OCI-LY7 (cell line): ENCODE measurements around the gene RPL32.

Experiments used
- CTCF ChIP-seq: fragments of 200-600 bp; sonication (generic); conservative IDR thresholded peaks from 2 replicates; pipeline ENCODE4 v1.5.1; 2014; ENCODE audit warnings: mild to moderate bottlenecking, antibody characterized with exemption, low read length, moderate library complexity, mixed read lengths
- EZH2phosphoT487 ChIP-seq: fragments of 200-600 bp; sonication (generic); IDR thresholded peaks from 2 replicates; pipeline ENCODE4 v1.6.1; 2018; ENCODE audit warnings: low read depth, borderline replicate concordance, mild to moderate bottlenecking, mixed run types, antibody characterized with exemption, low read length, moderate library complexity, mixed read lengths

GRCh38 chr3:12838179-12838965 lies 3.0 kb downstream of the RPL32 start:
- no peak for TF ChIP-seq CTCF
- TF ChIP-seq EZH2phosphoT487 = no peak
